Tibial nerve (tissue), 4 donors: ENCODE data around the gene CAMSAP3. TPM values are rescaled to one million over a fixed set of nuclear protein-coding genes. Genes with fewer than 3 reads are reported as not detected.

Experiments
- DNase-seq, 2 donors: peaks; one replicate each; pipeline ENCODE4 v3.0.0-alpha.2; 2019; ENCODE audit warnings: low spot score in 2 of 2
- H3K27ac ChIP-seq, 4 donors: fragments of 200-600 bp; sonication (generic) in 3 of 4; one replicate each; pipeline ENCODE4 v1.5.1; 2017 to 2019; ENCODE audit warnings: mild to moderate bottlenecking in 1 of 4
- H3K27me3 ChIP-seq, 2 donors: fragments of 200-600 bp; sonication (generic) in 1 of 2; one replicate each; pipeline versions ENCODE4 v1.5.1 to v1.6.0; 2017 to 2019
- H3K36me3 ChIP-seq, 3 donors: fragments of 200-600 bp; sonication (generic); one replicate each; pipeline ENCODE4 v1.5.1; 2018 to 2019
- H3K4me1 ChIP-seq, 4 donors: fragments of 200-600 bp; sonication (generic) in 3 of 4; one replicate each; pipeline ENCODE4 v1.5.1; 2017 to 2019
- H3K4me3 ChIP-seq, 4 donors: fragments of 200-600 bp; sonication (generic) in 3 of 4; one replicate each; pipeline ENCODE4 v1.5.1; 2017 to 2019; ENCODE audit warnings: mild to moderate bottlenecking in 1 of 4, moderate library complexity in 1 of 4
- H3K9me3 ChIP-seq, 4 donors: fragments of 200-600 bp; sonication (generic) in 3 of 4; one replicate each; pipeline ENCODE4 v1.5.1; 2017 to 2019
- EP300 ChIP-seq, 2 donors: sonication (generic); formaldehyde crosslinking; IDR thresholded peaks; one replicate each; pipeline ENCODE4 v1.6.1; 2017; ENCODE audit warnings: antibody characterized with exemption in 2 of 2, mild to moderate bottlenecking in 1 of 2
- POLR2A ChIP-seq, 2 donors: fragments of 450-650 bp; IDR thresholded peaks; one replicate each; pipeline ENCODE4 v1.6.1; 2017; ENCODE audit warnings: antibody characterized with exemption in 2 of 2, mild to moderate bottlenecking in 2 of 2, moderate library complexity in 2 of 2
- WGBS, 2 donors: methylation state at CpG; one replicate each; pipeline ENCODE4 v1.1.5; 2018; 5-methylcytosine and 5-hydroxymethylcytosine counted together
- total RNA-seq, 4 donors: library from RNA; depleted of rRNA; stranded (reverse); fragments of >200 nt; gene quantifications; one replicate each; pipeline ENCODE4 v1.1.0, GENCODE V29; 2016
- TF ChIP-seq, protein P1 (sequence below), 5 experiments: fragments of 200-600 bp in 3 of 5; fragments of 450-650 bp in 2 of 5; sonication (generic) in 3 of 5; IDR thresholded peaks; one replicate each; pipeline ENCODE4 v1.5.1; 2016 to 2019; ENCODE audit warnings: antibody characterized with exemption in 5 of 5, mild to moderate bottlenecking in 3 of 5, moderate library complexity in 2 of 5

The CAMSAP3 gene
- total RNA-seq, 4 donors from 2014 or later = not detected

DNA sequence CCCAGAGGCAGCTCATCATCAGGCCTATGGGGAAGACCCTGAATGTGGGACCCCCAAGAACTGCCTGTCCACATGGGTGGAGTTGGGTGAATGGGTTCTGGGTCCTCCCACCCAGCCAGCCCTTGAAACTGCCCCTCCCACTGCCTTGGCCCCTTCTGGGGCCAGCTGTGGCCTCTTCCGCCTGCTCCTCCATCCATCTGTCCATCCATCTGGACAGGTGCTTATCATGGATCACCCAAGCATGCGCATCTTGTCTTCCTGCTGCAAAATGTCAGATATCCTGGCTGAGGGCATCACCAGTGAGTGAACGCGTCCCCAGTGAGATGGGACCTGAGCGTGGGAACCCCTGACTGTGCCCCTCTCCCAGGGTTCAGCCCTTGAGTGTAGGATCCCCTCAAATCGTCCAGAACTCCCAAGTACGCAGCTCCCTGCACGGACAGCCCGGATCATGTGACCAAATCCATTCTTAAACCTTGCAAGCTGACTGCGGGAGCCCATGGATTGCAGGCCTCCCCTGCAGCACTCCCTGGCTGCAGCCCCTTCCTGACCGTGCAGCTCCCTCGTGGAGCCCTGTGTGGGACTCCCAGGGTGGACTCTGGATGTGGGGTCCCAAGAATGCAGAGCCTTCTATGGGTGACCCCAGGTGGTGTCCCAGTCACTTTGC, 43.3 kb downstream of the CAMSAP3 start:
- no peak for DNase-seq
- no peak overlapping the region for H3K27ac ChIP-seq
- 66 to 75% methylated on average over 10 to 12 of the region's 12 CpGs for WGBS, 2 donors
- TF ChIP-seq EP300 (IDR thresholded peaks at IDR 0.05) (no peak), POLR2A (IDR thresholded peaks at IDR 0.05) (no peak)
- TF ChIP-seq, protein P1, sequence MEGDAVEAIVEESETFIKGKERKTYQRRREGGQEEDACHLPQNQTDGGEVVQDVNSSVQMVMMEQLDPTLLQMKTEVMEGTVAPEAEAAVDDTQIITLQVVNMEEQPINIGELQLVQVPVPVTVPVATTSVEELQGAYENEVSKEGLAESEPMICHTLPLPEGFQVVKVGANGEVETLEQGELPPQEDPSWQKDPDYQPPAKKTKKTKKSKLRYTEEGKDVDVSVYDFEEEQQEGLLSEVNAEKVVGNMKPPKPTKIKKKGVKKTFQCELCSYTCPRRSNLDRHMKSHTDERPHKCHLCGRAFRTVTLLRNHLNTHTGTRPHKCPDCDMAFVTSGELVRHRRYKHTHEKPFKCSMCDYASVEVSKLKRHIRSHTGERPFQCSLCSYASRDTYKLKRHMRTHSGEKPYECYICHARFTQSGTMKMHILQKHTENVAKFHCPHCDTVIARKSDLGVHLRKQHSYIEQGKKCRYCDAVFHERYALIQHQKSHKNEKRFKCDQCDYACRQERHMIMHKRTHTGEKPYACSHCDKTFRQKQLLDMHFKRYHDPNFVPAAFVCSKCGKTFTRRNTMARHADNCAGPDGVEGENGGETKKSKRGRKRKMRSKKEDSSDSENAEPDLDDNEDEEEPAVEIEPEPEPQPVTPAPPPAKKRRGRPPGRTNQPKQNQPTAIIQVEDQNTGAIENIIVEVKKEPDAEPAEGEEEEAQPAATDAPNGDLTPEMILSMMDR (IDR thresholded peaks at IDR 0.05) = no peak
- no peak overlapping the region for H3K4me3 ChIP-seq
- H3K27me3 ChIP-seq = peaks cover 0 to 31% of the 10 kb centered on the region in 2 donors
- no peaks in the 10 kb centered on the region for H3K36me3 ChIP-seq
- no peaks in the 10 kb centered on the region for H3K9me3 ChIP-seq
- H3K4me1 ChIP-seq = peaks cover 0 to 8% (median 0%) of the 10 kb centered on the region in 4 donors

DNA sequence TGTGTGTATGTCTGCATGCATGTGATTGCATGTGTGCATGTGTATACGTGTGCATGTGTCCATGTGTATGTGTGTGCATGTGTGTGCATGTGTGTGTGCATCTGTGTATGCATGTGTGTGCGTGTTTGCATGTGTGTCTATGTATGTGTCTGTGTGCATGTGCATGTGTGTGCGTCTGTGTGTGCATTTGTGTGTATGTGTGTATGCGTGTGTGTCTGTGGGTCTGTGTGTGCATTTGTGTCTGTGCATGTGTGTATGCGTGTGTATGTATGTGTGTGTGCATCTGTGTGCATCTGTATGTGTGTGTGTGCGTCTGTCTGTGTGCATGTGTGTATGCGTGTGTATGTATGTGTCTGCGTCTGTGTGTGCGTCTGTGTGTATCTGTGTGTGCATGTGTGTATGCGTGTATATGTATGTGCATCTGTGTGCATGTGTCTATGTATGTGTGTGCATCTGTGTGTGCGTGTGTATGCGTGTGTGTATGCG, 44.2 kb downstream of the CAMSAP3 start:
- TF ChIP-seq, protein P1 (IDR thresholded peaks at IDR 0.05) = no peak
- TF ChIP-seq POLR2A (IDR thresholded peaks at IDR 0.05) (no peak), EP300 (IDR thresholded peaks at IDR 0.05) (no peak)
- WGBS, 2 donors = 93 to 96% methylated on average over 13 of the region's 13 CpGs
- H3K4me3 ChIP-seq = no peak overlapping the region
- peaks cover 0 to 8% (median 0%) of the 10 kb centered on the region in 4 donors for H3K4me1 ChIP-seq
- no peaks in the 10 kb centered on the region for H3K9me3 ChIP-seq
- DNase-seq = no peak
- H3K27me3 ChIP-seq = peaks cover 0 to 31% of the 10 kb centered on the region in 2 donors
- H3K27ac ChIP-seq = no peak overlapping the region
- H3K36me3 ChIP-seq = no peaks in the 10 kb centered on the region

DNA sequence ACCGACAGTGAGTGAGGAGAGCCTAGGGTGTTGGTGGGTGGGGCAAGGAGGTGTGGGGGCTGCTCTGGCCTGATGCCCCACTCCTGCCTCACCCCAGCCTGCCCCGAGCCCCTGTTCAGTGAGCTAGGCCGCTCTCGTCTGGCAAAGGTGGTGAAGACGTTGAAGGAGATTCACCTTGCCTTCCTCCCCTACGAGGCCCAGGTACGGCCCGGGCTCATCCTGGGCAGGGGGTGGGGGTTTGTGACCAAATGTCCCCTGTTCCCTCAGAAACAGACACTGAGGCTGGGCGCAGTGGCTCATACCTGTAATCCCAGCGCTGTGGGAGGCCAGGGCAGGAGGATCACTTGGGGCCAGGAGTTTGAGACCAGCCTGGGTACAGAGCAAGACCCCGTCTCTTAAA, 45.1 kb downstream of the CAMSAP3 start:
- TF ChIP-seq, protein P1 (IDR thresholded peaks at IDR 0.05) = no peak
- TF ChIP-seq POLR2A (IDR thresholded peaks at IDR 0.05) = no peak
- TF ChIP-seq EP300 (IDR thresholded peaks at IDR 0.05) = no peak
- H3K27me3 ChIP-seq = peaks cover 0 to 35% of the 10 kb centered on the region in 2 donors
- no peak overlapping the region for H3K4me3 ChIP-seq
- no peaks in the 10 kb centered on the region for H3K36me3 ChIP-seq
- no peak for DNase-seq
- peaks cover 0 to 8% (median 0%) of the 10 kb centered on the region in 4 donors for H3K4me1 ChIP-seq
- 88 to 91% methylated on average over 11 of the region's 11 CpGs for WGBS, 2 donors
- no peak overlapping the region for H3K27ac ChIP-seq
- no peaks in the 10 kb centered on the region for H3K9me3 ChIP-seq

DNA sequence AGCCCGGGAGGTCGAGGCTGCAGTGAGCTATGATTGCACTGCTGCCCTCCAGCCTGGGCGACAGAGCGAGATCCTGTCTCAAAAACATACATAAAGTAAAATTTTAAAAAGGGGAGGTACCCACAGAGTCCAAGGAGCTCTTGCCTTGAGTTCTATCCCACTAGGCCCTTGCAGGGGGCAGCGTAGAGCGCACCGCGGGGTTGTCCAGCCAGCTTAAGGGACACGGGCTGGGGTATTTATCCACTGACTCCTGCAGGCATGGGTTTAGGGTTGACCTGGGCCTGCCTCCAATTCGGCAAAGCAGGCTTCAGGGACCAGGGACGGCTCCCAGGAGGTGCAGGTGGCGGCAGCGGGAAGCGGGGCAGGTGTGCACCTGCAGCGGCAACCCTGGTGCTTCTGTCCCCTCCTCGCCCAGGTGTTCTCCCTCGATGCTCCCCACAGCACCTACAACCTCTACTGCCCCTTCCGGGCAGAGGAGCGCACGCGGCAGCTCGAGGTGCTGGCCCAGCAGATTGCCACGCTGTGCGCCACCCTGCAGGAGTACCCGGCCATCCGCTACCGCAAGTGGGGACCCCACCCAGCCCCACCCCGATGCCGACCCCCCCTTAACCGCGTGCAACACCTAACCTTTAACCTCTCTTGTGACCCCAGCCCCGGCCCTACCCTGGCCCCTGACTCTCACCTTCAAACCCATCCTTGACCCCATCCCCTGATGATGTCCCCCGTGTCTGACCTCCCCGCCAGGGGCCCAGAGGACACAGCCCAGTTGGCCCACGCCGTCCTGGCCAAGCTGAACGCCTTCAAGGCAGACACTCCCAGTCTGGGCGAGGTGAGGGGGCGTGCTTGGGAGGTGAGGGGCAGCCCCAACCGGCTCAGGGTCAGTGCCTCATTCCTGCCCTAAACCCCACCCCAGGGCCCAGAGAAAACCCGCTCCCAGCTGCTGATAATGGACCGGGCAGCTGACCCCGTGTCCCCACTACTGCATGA, 45.9 kb downstream of the CAMSAP3 start:
- H3K36me3 ChIP-seq = no peaks in the 10 kb centered on the region
- TF ChIP-seq, protein P1 (IDR thresholded peaks at IDR 0.05) = no peak
- no peak for TF ChIP-seq POLR2A (IDR thresholded peaks at IDR 0.05)
- TF ChIP-seq EP300 (IDR thresholded peaks at IDR 0.05) = no peak
- no peaks in the 10 kb centered on the region for H3K9me3 ChIP-seq
- H3K4me1 ChIP-seq = peaks cover 0 to 7% (median 0%) of the 10 kb centered on the region in 4 donors
- WGBS, 2 donors = 79 to 82% methylated on average over 38 to 43 of the region's 43 CpGs
- no peak for DNase-seq
- H3K27me3 ChIP-seq = peaks cover 0 to 31% of the 10 kb centered on the region in 2 donors
- no peak overlapping the region for H3K4me3 ChIP-seq
- H3K27ac ChIP-seq = no peak overlapping the region
